IPS DF 6.9 (cell line): Measurements from ENCODE around the gene ZDHHC9.
"Not testable (repeated sequence)": the region's sequence is repeated elsewhere in the genome, so short reads cannot be mapped to it uniquely, and the experiment has no call there.

Source experiments
- DNase-seq: peaks from one replicate; pipeline ENCODE4 v3.0.0-alpha.2; 2013; ENCODE audit warnings: low read depth, low spot score
- H3K27ac ChIP-seq: one replicate; pipeline ENCODE4 v1.5.1; 2013; ENCODE audit warnings: low read length, control low read depth
- H3K27me3 ChIP-seq: 2 replicates; pipeline ENCODE4 v1.6.1; 2013; ENCODE audit warnings: mild to moderate bottlenecking, low read length; ENCODE audit not compliant: control insufficient read depth, insufficient read depth
- H3K36me3 ChIP-seq: 2 replicates; pipeline ENCODE4 v1.6.1; 2013; ENCODE audit warnings: low read length; ENCODE audit not compliant: control insufficient read depth, insufficient read depth
- H3K4me1 ChIP-seq: 2 replicates; pipeline ENCODE4 v1.6.1; 2013; ENCODE audit warnings: low read length; ENCODE audit not compliant: control insufficient read depth, insufficient read depth
- H3K4me3 ChIP-seq: 2 replicates; pipeline ENCODE4 v1.5.1; 2013; ENCODE audit warnings: mild to moderate bottlenecking, low read length
- H3K9me3 ChIP-seq: 2 replicates; pipeline ENCODE4 v1.6.1; 2013; ENCODE audit warnings: low read length, inconsistent platforms; ENCODE audit not compliant: control insufficient read depth, insufficient read depth
- WGBS: extraction: QIAGEN DNeasy Blood & Tissue Kit; methylation state at CpG from one replicate; pipeline ENCODE4 v1.1.7; 2013; ENCODE audit warnings: mixed read lengths, missing lambda C conversion rate; ENCODE audit not compliant: insufficient read length, insufficient coverage; 5-methylcytosine and 5-hydroxymethylcytosine counted together

Gene ZDHHC9

DNA sequence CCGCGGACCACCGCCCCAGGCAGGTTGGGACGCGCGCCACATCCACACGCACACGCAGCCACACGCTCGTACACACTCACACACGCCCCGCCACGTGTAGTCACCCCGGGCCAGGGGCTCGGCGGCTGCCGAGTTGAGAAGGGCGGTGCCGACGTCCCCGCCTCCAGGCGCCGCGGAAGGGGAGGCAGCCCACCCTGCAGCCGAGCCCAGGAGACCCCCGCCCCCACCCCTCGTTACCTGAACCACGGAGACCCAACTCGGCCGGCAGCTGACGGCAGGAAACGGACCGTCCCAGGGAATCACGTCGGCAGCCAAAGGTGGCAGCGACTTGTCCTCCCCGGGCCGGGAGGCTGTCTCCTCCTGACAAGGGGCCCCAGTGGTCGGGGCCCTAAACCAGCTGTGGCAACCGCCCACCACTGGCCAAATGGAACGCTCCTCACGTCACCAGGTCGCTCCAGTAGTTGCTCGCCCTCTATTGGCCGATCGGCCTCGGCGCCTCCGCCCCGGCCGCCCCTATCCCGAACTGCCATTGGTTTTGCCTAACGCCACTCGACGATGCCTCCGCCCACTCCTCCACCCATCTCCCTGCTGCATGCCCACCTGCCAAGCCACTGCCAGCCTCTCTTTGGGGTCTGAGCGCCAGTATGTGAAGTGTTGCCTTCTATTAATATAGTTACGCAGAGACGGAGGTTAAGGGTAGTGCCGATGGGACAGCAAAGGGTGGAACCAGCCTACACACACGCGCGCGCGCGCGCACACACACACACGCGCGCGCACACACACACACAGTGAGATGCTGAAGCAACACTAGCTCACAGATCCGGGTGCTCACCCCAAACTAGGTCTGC, at the start of gene ZDHHC9:
ZDHHC9 (minus strand) TSS at position 428 of the 848 bp plus-strand sequence. CDS start 1,941 bp downstream, outside the sequence.
- H3K27ac ChIP-seq = no peak within 1 kb of the TSS
- H3K9me3 ChIP-seq = no peaks in the 10 kb centered on the region
- no CpG with 5 or more reads among the region's 72 CpGs for WGBS
- DNase-seq = peak; percentile 47
- peak within 1 kb of the TSS; percentile 98; the same call in 1 of the 2 replicates for H3K4me3 ChIP-seq
- no peaks in the 10 kb centered on the region for H3K4me1 ChIP-seq
- H3K27me3 ChIP-seq = no peaks in the 10 kb centered on the region
- H3K36me3 ChIP-seq = no peaks in the 10 kb centered on the region

DNA sequence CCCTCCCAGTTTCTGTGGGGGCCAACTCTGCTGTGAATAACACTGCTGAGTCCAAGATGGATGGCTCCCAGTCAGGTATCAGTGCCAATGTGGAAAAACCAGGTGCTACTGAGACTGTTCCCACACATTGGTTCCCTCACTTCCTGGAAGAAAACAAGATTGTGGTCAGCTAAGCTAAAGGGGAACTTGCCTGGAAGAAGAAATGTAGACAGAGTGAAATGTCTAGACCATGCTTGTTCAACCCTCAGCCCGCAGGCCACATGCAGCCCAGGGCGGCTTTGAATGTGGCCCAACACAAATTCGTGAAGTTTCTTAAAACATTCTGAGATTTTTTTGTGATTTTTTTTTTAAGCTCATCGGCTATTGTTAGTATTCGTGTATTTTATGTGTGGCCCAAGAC, 33.7 kb upstream of the ZDHHC9 start:
- no CpG with 5 or more reads among the region's 5 CpGs for WGBS
- Histone ChIP-seq H3K4me1 (no peaks in the 10 kb centered on the region), H3K36me3 (no peaks in the 10 kb centered on the region), H3K27ac (no peak overlapping the region), H3K27me3 (no peaks in the 10 kb centered on the region), H3K9me3 (no peaks in the 10 kb centered on the region), H3K4me3 (no peak overlapping the region)
- DNase-seq = no peak

GRCh38 chrX:129876771-129877305, 33.2 kb upstream of the ZDHHC9 start:
- peak; percentile 9 for DNase-seq
- H3K4me3 ChIP-seq = no peak overlapping the region
- H3K4me1 ChIP-seq = no peaks in the 10 kb centered on the region
- no peaks in the 10 kb centered on the region for H3K9me3 ChIP-seq
- H3K27me3 ChIP-seq = no peaks in the 10 kb centered on the region
- H3K36me3 ChIP-seq = no peaks in the 10 kb centered on the region
- WGBS = no CpG with 5 or more reads among the region's 4 CpGs
- no peak overlapping the region for H3K27ac ChIP-seq

DNA sequence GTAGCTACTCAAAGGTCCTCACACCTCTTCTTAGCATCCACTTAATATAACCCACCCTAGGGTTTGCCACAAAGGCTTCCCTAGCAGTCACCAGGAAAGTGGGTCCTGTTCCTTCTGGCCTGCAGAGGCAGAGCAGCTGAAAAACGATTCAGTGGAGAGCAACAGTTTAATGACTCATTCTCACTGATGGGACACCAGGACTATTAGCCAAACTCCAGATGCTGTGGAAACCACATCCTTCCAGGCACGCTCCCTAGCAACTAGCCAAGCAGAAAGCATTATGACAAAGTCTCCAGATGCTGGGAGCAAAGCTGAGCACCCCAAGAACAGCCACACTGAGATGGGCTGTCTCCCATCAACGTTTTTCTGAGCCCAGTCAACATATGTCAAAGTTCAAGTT, 32.0 kb upstream of the ZDHHC9 start:
- Histone ChIP-seq H3K27me3 (no peaks in the 10 kb centered on the region), H3K9me3 (no peaks in the 10 kb centered on the region), H3K36me3 (no peaks in the 10 kb centered on the region), H3K4me3 (no peak overlapping the region), H3K27ac (no peak overlapping the region), H3K4me1 (no peaks in the 10 kb centered on the region)
- WGBS = no CpG with 5 or more reads among the region's 3 CpGs
- no peak for DNase-seq

GRCh38 chrX:129872524-129872923, 28.8 kb upstream of the ZDHHC9 start:
- no peak for DNase-seq
- H3K36me3 ChIP-seq = no peaks in the 10 kb centered on the region

DNA sequence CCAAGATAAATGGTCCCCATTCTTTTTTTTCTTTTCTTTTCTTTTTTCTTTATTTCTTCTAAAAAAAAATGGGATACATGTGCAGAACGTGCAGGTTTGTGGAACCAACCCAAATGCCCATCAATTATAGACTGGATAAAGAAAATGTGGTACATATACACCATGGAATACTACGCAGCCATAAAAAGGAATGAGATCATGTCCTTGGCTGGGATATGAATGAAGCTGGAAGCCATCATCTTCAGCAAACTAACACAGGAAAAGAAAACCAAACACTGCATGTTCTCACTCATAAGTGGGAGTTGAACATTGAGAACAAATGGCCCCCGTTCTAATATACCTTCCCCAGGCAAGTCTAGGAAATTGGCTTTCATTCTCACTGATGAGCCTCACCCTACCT, 22.6 kb upstream of the ZDHHC9 start:
- H3K27ac ChIP-seq, H3K4me1 ChIP-seq, H3K9me3 ChIP-seq, DNase-seq, H3K4me3 ChIP-seq, H3K27me3 ChIP-seq, H3K36me3 ChIP-seq: not testable (repeated sequence)
- no CpG with 5 or more reads among the region's 3 CpGs for WGBS

More at GRCh38 chrX:129872524-129872923, 28.8 kb upstream of the ZDHHC9 start:
- Histone ChIP-seq H3K27me3 (no peaks in the 10 kb centered on the region), H3K4me3 (no peak overlapping the region), H3K9me3 (no peaks in the 10 kb centered on the region), H3K27ac (no peak overlapping the region), H3K4me1 (no peaks in the 10 kb centered on the region)
- WGBS = no CpG with 5 or more reads among the region's 2 CpGs

- H3K27me3 ChIP-seq, H3K36me3 ChIP-seq, DNase-seq, H3K27ac ChIP-seq, H3K4me3 ChIP-seq, H3K4me1 ChIP-seq, H3K9me3 ChIP-seq: not testable (repeated sequence)
- no CpG with 5 or more reads among the region's 6 CpGs for WGBS
Observed at GRCh38 chrX:129859134-129859533, 15.4 kb upstream of the ZDHHC9 start.

DNA sequence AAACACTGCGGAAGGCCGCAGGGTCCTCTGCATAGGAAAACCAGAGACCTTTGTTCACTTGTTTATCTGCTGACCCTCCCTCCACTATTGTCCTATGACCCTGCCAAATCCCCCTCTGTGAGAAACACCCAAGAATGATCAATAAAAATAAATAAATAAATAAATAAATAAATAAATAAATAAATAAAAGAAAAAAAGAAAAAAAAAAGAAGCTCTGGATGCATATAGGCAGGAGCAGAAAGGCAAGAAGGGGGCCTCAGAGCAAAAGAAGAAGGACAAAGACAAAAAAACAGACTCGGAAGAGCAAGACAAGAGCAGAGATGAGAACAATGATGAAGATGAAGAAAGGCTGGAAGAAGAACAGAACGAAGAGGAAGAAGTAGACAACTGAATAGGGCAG, 8.1 kb upstream of the ZDHHC9 start:
- not testable (repeated sequence) for H3K9me3 ChIP-seq, H3K4me3 ChIP-seq, DNase-seq, H3K4me1 ChIP-seq, H3K27me3 ChIP-seq, H3K27ac ChIP-seq, H3K36me3 ChIP-seq
- WGBS = no CpG with 5 or more reads among the region's 4 CpGs

- DNase-seq = no peak
- WGBS = no CpG with 5 or more reads among the region's 2 CpGs
- Histone ChIP-seq H3K27ac (no peak overlapping the region), H3K36me3 (no peaks in the 10 kb centered on the region), H3K4me3 (no peak overlapping the region), H3K9me3 (no peaks in the 10 kb centered on the region), H3K4me1 (no peaks in the 10 kb centered on the region), H3K27me3 (no peaks in the 10 kb centered on the region)
Observed at GRCh38 chrX:129846716-129847115, 3.0 kb upstream of the ZDHHC9 start.

DNA sequence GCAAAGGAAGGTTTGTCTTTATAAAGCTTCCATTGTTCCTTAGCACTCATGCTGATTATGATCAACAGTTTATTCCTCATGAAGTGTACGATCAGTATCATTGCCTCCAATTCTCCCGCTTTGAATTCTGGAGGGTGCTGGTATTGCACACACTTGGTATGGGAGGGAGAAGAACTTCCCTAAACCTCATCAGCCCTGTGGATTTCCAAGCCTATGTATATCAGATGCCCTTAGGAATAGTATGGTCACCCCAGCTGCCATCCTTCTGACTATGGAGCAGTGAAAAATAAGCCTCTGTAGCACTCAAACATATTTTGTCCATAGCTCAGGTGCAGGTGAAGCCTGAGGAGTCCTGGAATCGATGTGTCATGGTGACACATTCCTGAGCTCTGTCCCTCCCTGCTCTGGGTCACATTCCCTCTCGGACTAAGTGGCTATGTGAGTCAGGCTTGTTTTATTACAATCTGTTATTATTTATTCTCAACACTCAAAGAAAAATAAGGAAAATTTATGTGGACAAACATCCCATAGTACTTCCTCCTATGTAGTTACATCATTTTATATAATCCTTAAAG, 2.0 kb upstream of the ZDHHC9 start:
- Histone ChIP-seq H3K4me1 (no peaks in the 10 kb centered on the region), H3K36me3 (no peaks in the 10 kb centered on the region), H3K27ac (no peak overlapping the region), H3K27me3 (no peaks in the 10 kb centered on the region), H3K4me3 (no peak overlapping the region), H3K9me3 (no peaks in the 10 kb centered on the region)
- no CpG with 5 or more reads among the region's 4 CpGs for WGBS
- DNase-seq = no peak

GRCh38 chrX:129843209-129843458, 552 bp downstream of the ZDHHC9 start:
- no peaks in the 10 kb centered on the region for H3K4me1 ChIP-seq
- H3K27ac ChIP-seq = no peak overlapping the region
- H3K9me3 ChIP-seq = no peaks in the 10 kb centered on the region
- H3K27me3 ChIP-seq = no peaks in the 10 kb centered on the region
- no CpG with 5 or more reads among the region's 23 CpGs for WGBS
- H3K36me3 ChIP-seq = no peaks in the 10 kb centered on the region
- peak overlapping the region; percentile 98; the same call in 1 of the 2 replicates for H3K4me3 ChIP-seq
- DNase-seq = no peak
